Naive thymus-derived CD8-positive, alpha-beta T cell (primary cell): ENCODE data around the gene RFC1. TPM values are rescaled to one million over a fixed set of nuclear protein-coding genes. Genes with fewer than 3 reads are reported as not detected.
"Not testable (repeated sequence)": the region's sequence is repeated elsewhere in the genome, so short reads cannot be mapped to it uniquely, and the experiment has no call there.

Experiments used
- ATAC-seq, 2 donors: fragments of 150-1000 bp; cut with Tn5 transposase in 1 of 2; sonication (Bioruptor Pico), chemical (Tn5 transposase) in 1 of 2; 1 replicate in 1 of 2; 2 replicates in 1 of 2; pipeline ENCODE4 v1.10.0; 2021; ENCODE audit warnings: mild to moderate bottlenecking in 2 of 2, moderate library complexity in 2 of 2
- POLR2A ChIA-PET: fragments of 350-600 bp; sonication (Branson Sonifier 250); formaldehyde crosslinking; loops from one replicate; lab custom pipeline; 2021; ENCODE audit warnings: antibody characterized with exemption; lab: Charles Lee
- DNase-seq, 10 donors: peaks; one replicate each; pipeline versions ENCODE4 v3.0.0 to v3.0.0-alpha.2; 2020 to 2022
- H3K27ac Mint-ChIP-seq, 10 donors: one replicate each; pipeline ENCODE4 v1.8.0; 2020 to 2022; ENCODE audit warnings: mild to moderate bottlenecking in 10 of 10, mixed read lengths in 10 of 10, moderate library complexity in 4 of 10, inconsistent platforms in 1 of 10
- H3K27me3 Mint-ChIP-seq, 5 donors: one replicate each; pipeline ENCODE4 v1.8.0; 2021 to 2022; ENCODE audit warnings: mixed read lengths in 5 of 5
- H3K36me3 Mint-ChIP-seq, 3 donors: one replicate each; pipeline ENCODE4 v1.8.0; 2020 to 2022; ENCODE audit warnings: mixed read lengths in 3 of 3, mild to moderate bottlenecking in 2 of 3, inconsistent platforms in 1 of 3
- H3K4me1 Mint-ChIP-seq, 4 donors: one replicate each; pipeline ENCODE4 v1.8.0; 2021 to 2022; ENCODE audit warnings: mixed read lengths in 4 of 4
- H3K4me3 Mint-ChIP-seq, 10 donors: one replicate each; pipeline ENCODE4 v1.8.0; 2020 to 2022; ENCODE audit warnings: mild to moderate bottlenecking in 10 of 10, mixed read lengths in 10 of 10, moderate library complexity in 6 of 10, inconsistent platforms in 1 of 10
- H3K9me3 Mint-ChIP-seq, 9 donors: one replicate each; pipeline ENCODE4 v1.8.0; 2020 to 2022; ENCODE audit warnings: mixed read lengths in 9 of 9, mild to moderate bottlenecking in 3 of 9, inconsistent platforms in 1 of 9, moderate library complexity in 1 of 9
- polyA plus RNA-seq, 3 donors: library from polyadenylated mRNA; unstranded; fragments of 300-500 nt; fragmentation: Illumina TruSeq; gene quantifications; one replicate each; pipeline ENCODE4 v1.2.3, GENCODE V29; 2021
- total RNA-seq, 8 experiments: library from RNA in 2 of 8; stranded (reverse) in 2 of 8; gene quantifications; one replicate each; pipeline ENCODE4 v1.2.3 and lab custom pipeline; 2021 to 2026

Gene RFC1, protein sequence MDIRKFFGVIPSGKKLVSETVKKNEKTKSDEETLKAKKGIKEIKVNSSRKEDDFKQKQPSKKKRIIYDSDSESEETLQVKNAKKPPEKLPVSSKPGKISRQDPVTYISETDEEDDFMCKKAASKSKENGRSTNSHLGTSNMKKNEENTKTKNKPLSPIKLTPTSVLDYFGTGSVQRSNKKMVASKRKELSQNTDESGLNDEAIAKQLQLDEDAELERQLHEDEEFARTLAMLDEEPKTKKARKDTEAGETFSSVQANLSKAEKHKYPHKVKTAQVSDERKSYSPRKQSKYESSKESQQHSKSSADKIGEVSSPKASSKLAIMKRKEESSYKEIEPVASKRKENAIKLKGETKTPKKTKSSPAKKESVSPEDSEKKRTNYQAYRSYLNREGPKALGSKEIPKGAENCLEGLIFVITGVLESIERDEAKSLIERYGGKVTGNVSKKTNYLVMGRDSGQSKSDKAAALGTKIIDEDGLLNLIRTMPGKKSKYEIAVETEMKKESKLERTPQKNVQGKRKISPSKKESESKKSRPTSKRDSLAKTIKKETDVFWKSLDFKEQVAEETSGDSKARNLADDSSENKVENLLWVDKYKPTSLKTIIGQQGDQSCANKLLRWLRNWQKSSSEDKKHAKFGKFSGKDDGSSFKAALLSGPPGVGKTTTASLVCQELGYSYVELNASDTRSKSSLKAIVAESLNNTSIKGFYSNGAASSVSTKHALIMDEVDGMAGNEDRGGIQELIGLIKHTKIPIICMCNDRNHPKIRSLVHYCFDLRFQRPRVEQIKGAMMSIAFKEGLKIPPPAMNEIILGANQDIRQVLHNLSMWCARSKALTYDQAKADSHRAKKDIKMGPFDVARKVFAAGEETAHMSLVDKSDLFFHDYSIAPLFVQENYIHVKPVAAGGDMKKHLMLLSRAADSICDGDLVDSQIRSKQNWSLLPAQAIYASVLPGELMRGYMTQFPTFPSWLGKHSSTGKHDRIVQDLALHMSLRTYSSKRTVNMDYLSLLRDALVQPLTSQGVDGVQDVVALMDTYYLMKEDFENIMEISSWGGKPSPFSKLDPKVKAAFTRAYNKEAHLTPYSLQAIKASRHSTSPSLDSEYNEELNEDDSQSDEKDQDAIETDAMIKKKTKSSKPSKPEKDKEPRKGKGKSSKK
- total RNA-seq (10 to 100 TPM; 52.2 to 54.6 TPM), polyA plus RNA-seq (10 to 100 TPM; 26.6 to 43.2 (median 32.6) TPM), total RNA-seq (lab: John Stamatoyannopoulos, UW) (113 to 185 (median 146) reads per million in 6 experiments)

DNA sequence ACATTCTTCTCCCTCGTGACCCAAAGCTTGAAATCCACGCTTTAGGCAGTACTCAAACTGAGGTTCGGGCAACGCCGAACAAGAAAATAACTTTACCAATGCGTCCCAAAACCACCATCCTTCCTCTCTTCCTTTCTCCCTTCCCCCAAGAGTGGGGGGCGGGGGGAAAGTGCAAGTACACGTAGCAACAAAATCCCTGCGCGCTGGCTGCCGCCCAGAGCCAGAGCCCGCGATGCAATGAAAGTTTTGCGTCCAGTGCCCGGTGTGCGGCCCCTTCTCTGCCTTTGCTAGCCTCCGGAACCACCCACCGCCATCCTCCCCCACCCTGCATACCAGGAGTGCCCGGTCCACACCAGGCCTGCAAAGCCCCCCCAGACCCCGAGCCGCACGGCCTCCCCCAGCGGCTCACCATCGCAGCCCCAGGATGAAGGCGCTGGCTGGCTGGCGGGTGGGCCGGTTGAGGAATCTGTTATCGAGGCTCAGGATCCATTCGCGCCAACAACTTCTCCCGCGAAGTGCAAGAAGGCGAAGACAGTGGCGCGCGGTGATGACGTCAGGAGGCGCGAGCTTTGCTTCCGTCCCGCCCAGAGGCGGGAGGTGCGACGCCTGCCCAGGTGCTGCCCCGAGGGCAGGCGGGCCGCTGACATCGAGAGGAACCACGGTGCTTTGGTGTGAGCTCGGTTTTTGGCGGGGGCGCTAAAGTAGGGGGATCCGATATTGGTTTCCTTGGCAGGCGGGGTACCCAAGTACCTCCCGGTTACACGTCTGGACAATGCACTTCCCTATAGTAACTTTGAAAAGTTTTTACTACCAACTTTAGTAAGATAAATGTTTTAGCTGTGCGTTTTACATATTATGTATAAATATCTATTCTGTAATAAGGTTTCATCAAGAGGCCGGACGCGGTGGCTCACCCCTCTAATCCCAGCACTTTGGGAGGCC, at the start of gene RFC1:
RFC1 (minus strand) TSS at position 533 of the 942 bp plus-strand sequence; CDS start at position 412, 121 bp downstream.
- ATAC-seq = peak; percentile 96 to 98
- H3K4me3 Mint-ChIP-seq = peak within 1 kb of the TSS; percentile 91 to 94 (median 93)
- no peaks in the 10 kb centered on the region for H3K27me3 Mint-ChIP-seq
- peak within 1 kb of the TSS; percentile 85 to 96 (median 94) for H3K27ac Mint-ChIP-seq
- POLR2A ChIA-PET = interaction anchor here (0.6 to 3.6 kb wide), 9 partner anchors 8 to 1542 kb away, joined by 3 to 38 read pairs (median 3); partner anchors contain the start of genes LIAS, RPL9 and UGDH
- peaks cover 0 to 7% (median 7%) of the 10 kb centered on the region in 3 donors for H3K36me3 Mint-ChIP-seq
- H3K4me1 Mint-ChIP-seq = peaks cover 13 to 46% (median 40%) of the 10 kb centered on the region in 4 donors
- peak; percentile 88 to 97 (median 92) for DNase-seq
- H3K9me3 Mint-ChIP-seq = peaks cover 0 to 8% (median 2%) of the 10 kb centered on the region in 9 donors

DNA sequence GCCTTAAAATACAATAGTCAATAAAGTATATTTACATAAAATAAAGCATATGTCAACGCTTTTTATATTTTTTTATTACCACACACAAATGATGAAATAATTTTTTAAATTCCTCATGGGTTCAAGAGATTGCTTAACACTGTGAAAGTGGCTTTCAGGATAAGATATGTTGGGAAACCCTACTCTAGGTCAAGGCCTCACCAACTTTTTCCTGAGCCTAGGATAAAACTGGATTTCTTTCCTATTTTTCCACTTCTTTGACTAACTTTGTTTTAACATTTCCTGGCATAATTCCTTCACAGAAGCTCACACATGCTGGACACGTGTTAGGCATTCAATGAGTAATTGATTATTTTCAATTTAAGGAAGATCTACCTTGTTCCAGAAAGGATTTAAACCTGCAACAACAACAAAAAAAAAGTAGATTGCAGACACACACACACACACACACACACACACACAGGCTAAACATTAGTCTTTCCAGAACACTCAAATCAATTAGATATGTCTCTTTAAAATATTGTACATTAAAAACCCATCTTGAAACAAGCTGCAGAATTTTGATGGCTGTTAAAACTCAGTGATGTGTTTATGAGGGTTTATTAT, 49.6 kb upstream of the RFC1 start:
- peaks cover 0 to 5% (median 0%) of the 10 kb centered on the region in 5 donors for H3K27me3 Mint-ChIP-seq
- H3K27ac Mint-ChIP-seq = no peak overlapping the region
- H3K4me3 Mint-ChIP-seq = no peak overlapping the region
- H3K9me3 Mint-ChIP-seq = no peaks in the 10 kb centered on the region
- H3K4me1 Mint-ChIP-seq = no peaks in the 10 kb centered on the region
- ATAC-seq = no peak
- no peak for DNase-seq
- POLR2A ChIA-PET = no interaction called here
- no peaks in the 10 kb centered on the region for H3K36me3 Mint-ChIP-seq

DNA sequence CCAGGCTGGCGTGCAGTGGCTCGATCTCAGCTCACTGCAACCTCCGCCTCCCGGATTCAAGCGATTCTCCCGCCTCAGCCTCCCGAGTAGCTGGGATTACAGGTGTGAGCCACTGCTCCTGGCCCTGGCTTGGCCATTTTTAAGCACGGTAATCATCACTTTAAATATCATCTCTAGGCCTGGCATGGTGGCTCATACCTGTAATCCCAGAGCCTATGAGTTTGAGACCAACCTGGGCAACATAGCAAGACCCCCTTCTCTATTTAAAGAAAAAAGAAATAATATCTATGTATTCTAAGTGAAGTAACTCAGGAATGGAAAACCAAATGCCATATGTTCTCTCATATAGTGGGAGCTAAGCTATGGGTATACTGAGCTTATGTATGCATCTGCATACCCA, 45.4 kb upstream of the RFC1 start:
- DNase-seq, H3K4me3 Mint-ChIP-seq, H3K27me3 Mint-ChIP-seq, POLR2A ChIA-PET, H3K27ac Mint-ChIP-seq, H3K4me1 Mint-ChIP-seq, H3K9me3 Mint-ChIP-seq, ATAC-seq, H3K36me3 Mint-ChIP-seq: not testable (repeated sequence)

DNA sequence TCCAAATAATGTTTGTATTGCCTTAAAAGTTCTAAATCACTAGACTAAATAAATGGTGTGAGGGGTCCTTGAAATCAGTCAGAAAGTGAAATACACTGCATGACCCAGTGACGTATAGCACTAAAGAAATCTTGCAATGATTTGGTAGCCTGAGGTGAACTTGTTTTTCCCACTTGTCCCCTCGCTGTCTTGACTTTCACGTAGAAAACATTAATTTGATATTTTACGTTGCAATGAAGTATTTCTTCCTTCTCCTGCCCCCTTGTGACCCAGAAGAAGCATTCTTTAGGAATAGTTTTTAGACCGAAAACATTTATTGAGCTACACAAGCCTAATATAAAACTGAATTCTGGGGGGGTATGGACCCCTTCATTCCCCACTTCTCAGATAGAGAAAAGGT, 44.3 kb upstream of the RFC1 start:
- peaks cover 0 to 5% (median 0%) of the 10 kb centered on the region in 5 donors for H3K27me3 Mint-ChIP-seq
- DNase-seq (no peak), ATAC-seq (no peak)
- H3K9me3 Mint-ChIP-seq = no peaks in the 10 kb centered on the region
- POLR2A ChIA-PET = no interaction called here
- H3K27ac Mint-ChIP-seq = no peak overlapping the region
- H3K4me1 Mint-ChIP-seq = no peaks in the 10 kb centered on the region
- H3K4me3 Mint-ChIP-seq = no peak overlapping the region
- H3K36me3 Mint-ChIP-seq = no peaks in the 10 kb centered on the region

DNA sequence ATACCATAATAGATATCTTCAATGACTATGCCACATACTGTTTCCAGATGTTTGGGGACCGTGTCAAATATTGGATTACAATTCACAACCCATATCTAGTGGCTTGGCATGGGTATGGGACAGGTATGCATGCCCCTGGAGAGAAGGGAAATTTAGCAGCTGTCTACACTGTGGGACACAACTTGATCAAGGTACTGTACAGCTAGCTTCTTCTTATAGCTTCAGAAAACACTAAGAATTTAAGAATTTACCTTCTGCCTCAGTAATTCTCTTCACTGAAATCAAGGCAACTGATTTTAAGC, 41.4 kb upstream of the RFC1 start:
- H3K27me3 Mint-ChIP-seq = peaks cover 0 to 4% (median 0%) of the 10 kb centered on the region in 5 donors
- H3K27ac Mint-ChIP-seq = no peak overlapping the region
- ATAC-seq (no peak), DNase-seq (no peak)
- H3K4me3 Mint-ChIP-seq = no peak overlapping the region
- POLR2A ChIA-PET = no interaction called here
- H3K9me3 Mint-ChIP-seq = no peaks in the 10 kb centered on the region
- no peaks in the 10 kb centered on the region for H3K4me1 Mint-ChIP-seq
- no peaks in the 10 kb centered on the region for H3K36me3 Mint-ChIP-seq

DNA sequence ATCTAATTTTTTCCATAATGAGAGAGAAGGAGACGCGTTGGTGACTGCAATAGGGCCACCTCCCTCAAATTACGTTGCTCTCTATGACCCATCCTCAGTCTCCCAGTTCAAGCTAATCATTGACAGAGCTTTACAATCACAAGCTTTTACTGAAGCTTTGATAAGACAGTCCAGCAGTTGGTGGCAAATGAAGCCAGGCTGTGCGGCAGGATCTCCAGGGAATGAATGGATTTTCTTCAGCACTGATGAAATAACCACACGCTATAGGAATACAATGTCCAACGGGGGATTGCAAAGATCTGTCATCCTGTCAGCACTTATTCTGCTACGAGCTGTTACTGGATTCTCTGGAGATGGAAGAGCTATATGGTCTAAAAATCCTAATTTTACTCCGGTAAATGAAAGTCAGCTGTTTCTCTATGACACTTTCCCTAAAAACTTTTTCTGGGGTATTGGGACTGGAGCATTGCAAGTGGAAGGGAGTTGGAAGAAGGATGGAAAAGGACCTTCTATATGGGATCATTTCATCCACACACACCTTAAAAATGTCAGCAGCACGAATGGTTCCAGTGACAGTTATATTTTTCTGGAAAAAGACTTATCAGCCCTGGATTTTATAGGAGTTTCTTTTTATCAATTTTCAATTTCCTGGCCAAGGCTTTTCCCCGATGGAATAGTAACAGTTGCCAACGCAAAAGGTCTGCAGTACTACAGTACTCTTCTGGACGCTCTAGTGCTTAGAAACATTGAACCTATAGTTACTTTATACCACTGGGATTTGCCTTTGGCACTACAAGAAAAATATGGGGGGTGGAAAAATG, 40.8 kb upstream of the RFC1 start, which contains the start of gene KLB:
KLB (plus strand) TSS at position 168 of the 821 bp plus-strand sequence; CDS start at position 188, 20 bp downstream.
- H3K4me3 Mint-ChIP-seq = no peak within 1 kb of the TSS
- H3K4me1 Mint-ChIP-seq = no peaks in the 10 kb centered on the region
- no peaks in the 10 kb centered on the region for H3K9me3 Mint-ChIP-seq
- no peaks in the 10 kb centered on the region for H3K36me3 Mint-ChIP-seq
- no peak within 1 kb of the TSS for H3K27ac Mint-ChIP-seq
- POLR2A ChIA-PET = no interaction called here
- H3K27me3 Mint-ChIP-seq = no peaks in the 10 kb centered on the region
- no peak for ATAC-seq
- DNase-seq = no peak

DNA sequence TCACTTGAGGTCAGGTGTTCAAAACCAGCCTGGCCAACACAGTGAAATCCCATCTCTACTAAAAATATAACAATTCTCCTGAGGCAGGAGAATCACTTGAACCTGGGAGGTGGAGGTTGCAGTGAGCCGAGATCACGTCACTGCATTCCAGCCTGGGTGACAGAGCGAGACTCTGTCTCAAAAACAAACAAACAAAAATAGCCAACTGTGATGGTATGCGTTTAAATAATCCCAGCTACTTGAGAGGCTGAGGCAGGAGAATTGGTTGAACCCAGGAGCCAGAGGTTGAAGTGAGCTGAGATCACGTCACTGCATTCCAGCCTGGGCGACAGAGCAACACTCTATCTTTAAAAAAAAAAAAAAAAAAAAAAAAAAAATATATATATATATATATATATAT, 35.5 kb upstream of the RFC1 start:
- H3K4me3 Mint-ChIP-seq, POLR2A ChIA-PET, H3K27me3 Mint-ChIP-seq, DNase-seq, ATAC-seq, H3K9me3 Mint-ChIP-seq, H3K36me3 Mint-ChIP-seq, H3K4me1 Mint-ChIP-seq, H3K27ac Mint-ChIP-seq: not testable (repeated sequence)

DNA sequence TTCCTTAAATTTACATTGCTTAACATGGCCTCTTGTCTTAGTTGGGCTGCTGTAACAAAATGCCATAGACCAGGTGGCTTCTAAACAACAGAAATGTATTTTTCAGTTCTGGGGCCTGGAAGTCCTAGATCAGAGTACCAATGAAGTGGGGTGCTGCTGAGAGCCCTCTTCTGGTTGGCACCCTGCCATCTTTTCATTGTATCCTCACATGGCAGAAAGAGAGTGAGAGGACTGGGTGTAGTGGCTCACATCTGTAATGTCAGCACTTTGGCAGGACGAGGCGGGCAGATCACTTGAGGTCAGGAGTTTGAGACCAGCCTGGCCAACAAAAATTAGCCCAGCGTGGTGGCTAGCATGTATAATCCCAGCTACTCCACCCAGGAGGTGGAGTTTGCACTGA, 28.5 kb upstream of the RFC1 start:
- DNase-seq (no peak), ATAC-seq (no peak)
- Mint-ChIP-seq H3K27ac (no peak overlapping the region), H3K9me3 (no peaks in the 10 kb centered on the region), H3K36me3 (no peaks in the 10 kb centered on the region), H3K4me1 (no peaks in the 10 kb centered on the region), H3K27me3 (no peaks in the 10 kb centered on the region), H3K4me3 (no peak overlapping the region)
- POLR2A ChIA-PET = no interaction called here

DNA sequence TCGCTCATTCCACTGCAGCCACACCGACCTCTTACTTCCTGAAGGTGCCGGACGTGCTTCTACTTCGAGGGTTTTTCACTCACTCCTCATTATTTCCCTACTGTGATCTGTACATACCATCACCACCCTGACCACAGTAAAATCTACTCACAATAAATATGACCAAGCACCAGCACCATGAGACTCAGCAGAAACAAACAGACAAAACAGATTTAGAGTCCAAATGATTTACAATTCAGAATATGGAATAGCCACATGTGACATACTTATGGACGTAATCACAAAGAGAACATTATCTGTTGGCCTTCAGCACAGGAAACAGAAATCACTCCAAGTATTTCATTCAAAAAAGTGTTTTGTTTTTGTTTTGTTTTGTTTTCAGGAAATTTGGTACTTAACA, 24.4 kb upstream of the RFC1 start:
- no peak for ATAC-seq
- Mint-ChIP-seq H3K36me3 (no peaks in the 10 kb centered on the region), H3K27ac (no peak overlapping the region), H3K4me1 (no peaks in the 10 kb centered on the region), H3K27me3 (no peaks in the 10 kb centered on the region), H3K9me3 (no peaks in the 10 kb centered on the region), H3K4me3 (no peak overlapping the region)
- POLR2A ChIA-PET = no interaction called here
- no peak for DNase-seq

DNA sequence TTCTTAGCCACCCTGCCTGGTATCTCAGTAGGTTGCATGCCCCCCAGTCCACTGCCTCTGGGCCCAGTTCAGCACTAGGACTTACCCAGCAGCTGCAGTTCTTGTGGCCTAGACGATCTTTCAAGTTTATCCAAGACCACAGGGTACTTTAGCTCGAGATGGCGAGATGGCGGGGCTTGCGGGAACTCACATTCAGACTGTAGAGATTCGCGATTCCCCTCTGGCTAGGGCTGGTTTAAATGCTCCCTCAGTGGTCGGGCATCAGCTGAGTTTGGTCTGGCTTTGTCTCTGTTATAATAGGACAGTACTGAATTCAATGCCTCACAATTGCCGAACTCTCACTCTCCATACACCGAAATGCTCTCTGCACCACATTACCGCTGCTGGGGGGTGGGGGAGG, 18.4 kb upstream of the RFC1 start:
- no peak for ATAC-seq
- Mint-ChIP-seq H3K27me3 (peaks cover 0 to 20% (median 6%) of the 10 kb centered on the region in 5 donors), H3K36me3 (peaks cover 3 to 6% (median 3%) of the 10 kb centered on the region in 3 donors), H3K4me1 (no peaks in the 10 kb centered on the region), H3K9me3 (peaks cover 2 to 11% (median 8%) of the 10 kb centered on the region in 9 donors), H3K27ac (no peak overlapping the region), H3K4me3 (no peak overlapping the region)
- no peak for DNase-seq
- POLR2A ChIA-PET = no interaction called here

DNA sequence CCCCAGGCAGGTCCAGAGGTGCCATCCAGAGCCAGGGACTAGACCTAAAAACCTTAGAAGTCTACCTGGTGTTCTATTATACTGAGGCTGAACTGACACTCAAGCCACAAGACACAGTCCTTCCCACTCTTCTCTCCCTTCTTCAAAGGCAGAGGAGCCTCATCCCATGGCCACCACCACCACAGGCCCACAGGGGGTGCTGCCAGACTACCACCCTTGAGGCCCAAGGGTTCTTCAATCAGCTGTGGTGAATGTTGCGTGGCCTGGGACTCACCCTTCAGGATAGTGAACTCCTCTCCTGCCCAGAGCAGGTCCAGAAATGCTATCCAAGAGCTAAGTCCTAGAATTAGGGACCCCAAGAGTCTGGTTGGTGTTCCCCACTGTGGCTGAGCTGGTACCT, 17.5 kb upstream of the RFC1 start:
- DNase-seq (no peak), ATAC-seq (no peak)
- peaks cover 2 to 18% (median 13%) of the 10 kb centered on the region in 9 donors for H3K9me3 Mint-ChIP-seq
- H3K4me1 Mint-ChIP-seq = no peaks in the 10 kb centered on the region
- H3K27ac Mint-ChIP-seq = no peak overlapping the region
- peaks cover 0 to 21% (median 6%) of the 10 kb centered on the region in 5 donors for H3K27me3 Mint-ChIP-seq
- H3K36me3 Mint-ChIP-seq = peaks cover 3 to 11% (median 8%) of the 10 kb centered on the region in 3 donors
- POLR2A ChIA-PET = no interaction called here
- no peak overlapping the region for H3K4me3 Mint-ChIP-seq
